Smooth muscle cell of the pulmonary artery (primary cell): Measurements from ENCODE around the gene NDUFS6. TPM values are rescaled to one million over a fixed set of nuclear protein-coding genes. Genes with fewer than 3 reads are reported as not detected.

Source experiments
- total RNA-seq: library from RNA; depleted of rRNA; stranded (reverse); fragments of >200 nt; gene quantifications from 2 replicates; pipeline ENCODE4 v1.2.3, GENCODE V29; 2014

NDUFS6 gene
- 15.7 and 16.7 TPM in 2 replicates for total RNA-seq

DNA sequence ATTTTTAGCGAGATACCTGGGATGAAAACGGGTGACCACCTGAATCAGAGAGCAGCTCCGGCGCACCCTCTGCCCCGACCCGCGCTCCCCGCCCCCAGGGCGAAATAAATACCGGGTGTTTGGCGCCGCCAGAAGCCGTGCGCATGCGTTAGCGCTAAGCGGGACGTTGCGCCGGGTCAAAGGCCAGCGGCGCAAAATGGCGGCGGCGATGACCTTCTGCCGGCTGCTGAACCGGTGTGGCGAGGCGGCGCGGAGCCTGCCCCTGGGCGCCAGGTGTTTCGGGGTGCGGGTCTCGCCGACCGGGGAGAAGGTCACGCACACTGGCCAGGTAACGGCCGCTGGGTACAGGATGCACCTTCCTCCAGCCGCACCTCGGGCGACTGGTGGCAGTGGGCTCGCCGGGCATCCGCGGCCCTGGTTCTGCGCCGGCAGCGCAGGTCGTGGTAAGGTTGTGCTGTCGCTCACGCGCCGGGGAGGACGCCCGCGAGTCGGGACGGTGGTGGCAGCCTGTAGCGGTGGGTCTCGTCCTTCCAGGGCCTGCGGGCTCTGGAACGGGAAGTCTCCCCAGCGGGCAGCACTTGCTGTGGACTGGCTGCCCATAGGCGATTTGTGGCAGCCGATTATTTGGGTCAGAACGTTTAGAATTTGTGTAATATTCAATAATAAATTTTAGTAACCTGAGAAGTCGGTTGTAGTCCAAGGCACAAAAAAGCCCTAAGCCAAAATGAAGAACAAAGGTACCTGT is at the start of gene NDUFS6:
Gene NDUFS6 (plus strand): TSS at position 186 of the 745 bp plus-strand sequence. CDS start 11 bp downstream, at position 197.

DNA sequence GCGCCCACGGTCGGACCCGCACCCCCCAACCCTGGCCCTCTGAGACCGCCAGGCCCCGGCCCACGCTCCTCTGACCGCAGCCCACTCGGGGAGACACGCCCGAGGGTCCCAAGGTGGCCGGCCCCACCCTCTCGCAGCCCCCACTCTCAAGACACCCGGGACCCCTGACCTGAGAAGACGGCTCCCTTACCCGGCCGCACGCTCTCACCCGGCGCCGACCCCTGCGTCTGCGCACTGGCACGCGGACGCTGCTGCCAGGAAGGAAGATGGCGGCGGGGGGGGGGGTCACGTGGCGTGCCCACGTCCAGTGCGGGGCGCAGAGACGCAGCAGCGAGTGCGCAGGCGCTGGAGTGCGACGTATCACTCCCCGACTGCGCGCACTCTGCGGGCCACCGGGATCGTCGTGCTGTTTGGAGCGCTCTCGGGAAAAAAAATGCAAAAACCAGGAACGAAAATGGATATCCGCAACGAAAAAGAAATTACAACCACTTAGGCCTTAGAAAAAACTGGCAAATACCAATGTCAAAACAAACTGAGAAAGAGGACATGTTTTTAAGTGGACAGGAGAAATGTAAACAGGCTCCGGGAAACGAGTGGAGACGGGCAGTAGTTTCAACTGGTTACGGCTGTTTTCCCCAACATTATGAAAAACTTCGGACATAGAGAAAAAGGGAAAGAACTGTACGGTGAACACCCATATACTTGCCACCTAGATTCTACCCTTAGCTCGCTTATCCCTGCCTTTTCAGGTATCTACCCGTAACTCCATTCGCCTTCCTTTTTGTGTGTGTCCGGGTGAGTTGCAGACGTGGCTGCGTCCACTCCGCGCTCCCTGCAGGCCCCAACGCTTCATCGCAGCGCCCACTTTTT is 1.4 kb upstream of the NDUFS6 start, which contains the start of gene MRPL36:
Gene MRPL36 (minus strand): TSS at position 236 of the 870 bp plus-strand sequence. CDS start 902 bp downstream, outside the sequence.

Other genes starting within 250 kb of the NDUFS6 start
- gene MRPL36, start 1.6 kb upstream of the NDUFS6 start, total RNA-seq = 32.0 and 42.7 TPM in 2 replicates
- not detected in 2 replicates for gene IRX4, start 81.5 kb downstream of the NDUFS6 start, total RNA-seq